RKO (cell line): ENCODE results near the gene ELMO3.

Source experiments
- DNase-seq: peaks from one replicate; pipeline ENCODE4 v3.0.0-alpha.2; 2016; ENCODE audit warnings: low spot score

The ELMO3 gene

GRCh38 chr16:67199011-67199807 is at the start of gene ELMO3:
TSS of gene ELMO3 (plus strand) at chr16:67199131. CDS start at chr16:67199327, 196 bp downstream.
- no peak for DNase-seq

GRCh38 chr16:67149276-67150046 is 49.5 kb upstream of the ELMO3 start:
- DNase-seq, result no peak

GRCh38 chr16:67150047-67150832 is 48.7 kb upstream of the ELMO3 start:
- peak; percentile 54 for DNase-seq

- peak; percentile 85 for DNase-seq
These were observed 48.0 kb upstream of the ELMO3 start, which contains the start of gene B3GNT9 for GRCh38 chr16:67150833-67151396. TSS of gene B3GNT9 (minus strand) at chr16:67150998. CDS start at chr16:67150485, 513 bp downstream.

- DNase-seq, result no peak
These were observed 47.4 kb upstream of the ELMO3 start for GRCh38 chr16:67151431-67152097.

GRCh38 chr16:67154578-67155294 is 44.2 kb upstream of the ELMO3 start:
- DNase-seq, result no peak

- peak; percentile 77 for DNase-seq
These were observed 43.4 kb upstream of the ELMO3 start for GRCh38 chr16:67155295-67156142.

- no peak for DNase-seq
These were observed 42.6 kb upstream of the ELMO3 start for GRCh38 chr16:67156143-67156844.

- DNase-seq, result no peak
These were observed 41.7 kb upstream of the ELMO3 start for GRCh38 chr16:67157106-67157748.

GRCh38 chr16:67157892-67158635 is 40.9 kb upstream of the ELMO3 start:
- DNase-seq, result no peak

GRCh38 chr16:67158637-67159600 is 40.0 kb upstream of the ELMO3 start:
- DNase-seq, result peak; percentile 40

GRCh38 chr16:67161595-67162058 is 37.3 kb upstream of the ELMO3 start:
- no peak for DNase-seq

- DNase-seq, result peak; percentile 41
These were observed 36.3 kb upstream of the ELMO3 start for GRCh38 chr16:67162506-67163163.

- no peak for DNase-seq
These were observed 35.5 kb upstream of the ELMO3 start for GRCh38 chr16:67163164-67163998.

- peak; percentile 44 for DNase-seq
These were observed 34.9 kb upstream of the ELMO3 start for GRCh38 chr16:67163999-67164558.
